ENCODE data around the gene SIN3B. TPM values are rescaled to one million over a fixed set of nuclear protein-coding genes. Genes with fewer than 3 reads are reported as not detected.
"Not testable (repeated sequence)": the region's sequence is repeated elsewhere in the genome, so short reads cannot be mapped to it uniquely, and the experiment has no call there.

SIN3B gene
- polyA plus RNA-seq, 12 donors, result 29.9 to 62.6 (median 36.1) TPM; not detected in 1

DNA sequence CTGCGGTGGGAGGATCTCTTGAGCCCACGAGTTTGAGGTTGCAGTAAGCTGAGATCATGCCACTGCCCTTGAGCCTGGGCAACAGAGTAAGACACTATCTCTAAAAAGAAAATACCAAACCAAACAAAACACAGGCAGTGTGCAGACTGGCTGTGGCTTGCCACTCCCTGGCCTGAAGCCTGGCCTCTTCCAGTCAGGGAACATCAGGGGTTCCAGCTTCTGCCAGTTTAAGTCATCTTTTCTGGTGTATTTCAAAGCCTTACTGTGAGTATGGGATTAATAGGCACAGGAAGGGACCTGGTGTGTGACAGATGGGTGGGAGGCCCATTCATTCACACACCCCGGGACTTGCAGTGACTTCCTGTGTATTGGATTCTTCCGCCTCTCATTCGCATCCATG lies 32.6 kb downstream of the SIN3B start:
- no peak for DNase-seq

DNA sequence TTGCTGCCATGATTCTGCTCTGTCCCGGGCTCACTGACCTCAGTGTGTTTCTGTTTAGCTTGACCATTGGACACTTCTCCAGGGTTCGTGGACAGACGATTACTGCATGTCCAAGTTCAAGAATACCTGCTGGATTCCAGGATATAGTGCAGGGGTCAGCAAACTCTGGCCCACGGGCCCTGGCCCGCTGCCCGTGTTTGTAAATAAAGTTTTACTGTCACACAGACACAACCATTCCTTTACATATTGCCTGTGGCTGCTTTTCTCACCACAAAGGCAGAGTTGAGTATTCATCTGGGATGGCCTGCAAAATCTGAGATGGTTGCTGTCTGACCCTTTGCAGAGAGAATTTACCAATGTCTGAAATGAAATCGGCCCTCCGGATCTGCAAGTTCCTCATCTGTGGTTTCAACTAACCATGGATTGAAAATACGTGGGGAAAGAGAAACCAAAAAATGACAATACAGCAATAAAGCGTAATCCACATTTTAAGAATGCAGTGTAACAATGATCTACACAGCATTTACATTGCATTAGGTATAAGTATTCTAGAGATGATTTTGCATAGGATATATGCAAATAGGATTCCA lies 33.7 kb downstream of the SIN3B start:
- no peak for DNase-seq

DNA sequence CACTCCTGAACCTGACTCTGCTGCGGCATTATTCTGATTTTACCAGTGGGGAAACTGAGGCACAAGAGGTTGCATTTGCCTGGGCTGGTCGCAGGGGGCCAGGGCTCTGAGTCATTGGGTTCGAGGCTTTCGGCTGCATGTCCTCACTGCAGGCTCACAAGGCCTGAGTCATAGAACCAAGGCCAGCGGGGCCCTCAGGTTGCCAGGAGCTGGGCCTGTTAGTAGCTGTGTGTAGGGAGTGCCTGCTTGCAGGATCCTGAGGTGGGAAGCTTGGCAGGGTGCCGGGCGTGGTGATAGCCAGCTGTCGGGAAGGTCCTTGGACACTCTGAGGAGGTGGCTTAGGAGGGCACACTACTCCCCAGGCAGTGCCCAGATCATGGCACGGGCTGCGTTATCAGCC lies 38.0 kb downstream of the SIN3B start:
- DNase-seq, result no peak

DNA sequence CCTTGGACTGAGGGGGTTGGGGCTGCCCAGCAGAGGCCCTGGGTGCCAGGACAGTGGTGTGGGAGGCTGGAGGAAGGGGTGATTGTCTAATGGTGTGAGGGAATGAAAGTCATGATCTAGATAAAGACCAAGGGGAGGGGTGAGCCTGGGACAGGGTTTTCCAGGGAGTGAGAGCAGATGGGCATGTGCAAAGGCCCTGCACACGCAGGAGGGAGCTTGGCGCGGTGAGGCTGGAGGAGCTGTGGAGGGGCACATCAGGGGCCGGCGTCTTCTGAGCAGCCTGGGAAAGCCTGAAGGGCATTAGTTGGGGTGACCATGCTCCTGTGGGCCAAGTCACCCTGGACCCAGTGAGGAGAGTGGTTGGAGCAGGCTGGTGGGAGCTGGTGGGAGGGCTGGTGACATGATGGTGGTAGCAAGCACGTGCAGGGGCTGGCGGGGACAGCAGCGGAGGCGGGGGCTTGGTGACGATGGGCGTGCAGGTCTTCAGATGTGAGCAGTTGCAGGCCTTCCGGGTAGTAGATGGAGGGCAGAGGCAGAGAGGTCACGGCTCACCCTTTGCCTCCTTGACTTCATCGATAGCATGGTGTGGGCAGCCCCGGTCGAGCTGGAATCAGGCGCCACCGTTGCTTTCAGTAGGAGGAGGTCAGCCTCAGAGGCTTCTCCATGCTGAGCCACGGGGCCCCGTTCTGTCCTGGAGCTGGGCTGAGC lies 39.4 kb downstream of the SIN3B start:
- no peak for DNase-seq

DNA sequence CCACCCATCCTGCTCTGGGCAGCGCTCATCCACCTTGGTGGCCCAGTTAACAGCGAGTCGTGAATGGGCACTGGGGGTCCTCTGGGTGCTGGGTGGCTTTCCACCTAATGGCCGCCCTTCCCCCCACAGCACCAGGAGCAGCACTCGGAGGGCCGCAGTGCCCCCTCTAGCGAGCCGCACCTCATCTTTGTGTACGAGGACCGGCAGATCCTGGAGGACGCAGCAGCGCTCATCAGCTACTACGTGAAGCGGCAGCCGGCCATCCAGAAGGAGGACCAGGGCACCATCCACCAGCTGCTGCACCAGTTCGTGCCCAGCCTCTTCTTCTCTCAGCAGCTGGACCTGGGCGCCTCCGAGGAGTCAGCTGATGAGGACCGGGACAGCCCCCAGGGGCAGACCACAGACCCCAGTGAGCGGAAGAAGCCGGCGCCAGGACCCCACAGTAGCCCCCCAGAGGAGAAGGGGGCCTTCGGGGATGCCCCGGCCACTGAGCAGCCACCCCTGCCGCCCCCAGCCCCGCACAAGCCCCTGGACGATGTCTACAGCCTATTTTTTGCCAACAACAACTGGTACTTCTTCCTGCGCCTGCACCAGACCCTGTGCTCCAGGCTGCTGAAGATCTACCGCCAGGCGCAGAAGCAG lies 40.3 kb downstream of the SIN3B start:
- no peak for DNase-seq

DNA sequence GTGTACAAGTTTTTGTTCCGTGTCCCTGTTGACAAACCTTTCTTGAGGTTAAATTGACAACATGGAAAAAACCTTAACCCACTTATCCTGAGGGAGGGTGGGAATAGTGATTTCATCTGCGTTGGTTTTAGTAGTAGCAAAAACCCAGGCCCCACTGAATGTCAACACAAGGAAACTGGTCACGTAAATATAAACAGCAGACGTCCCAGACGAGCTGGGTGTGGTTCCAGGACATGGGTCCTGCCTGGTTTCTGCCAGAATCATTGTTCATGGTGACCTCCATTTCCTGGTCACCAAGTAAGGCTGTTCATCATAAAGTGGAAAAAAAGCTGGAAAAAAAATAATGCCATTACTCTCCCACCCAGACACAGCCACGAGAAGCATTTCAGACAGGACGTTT lies 42.7 kb downstream of the SIN3B start:
- DNase-seq, result no peak

DNA sequence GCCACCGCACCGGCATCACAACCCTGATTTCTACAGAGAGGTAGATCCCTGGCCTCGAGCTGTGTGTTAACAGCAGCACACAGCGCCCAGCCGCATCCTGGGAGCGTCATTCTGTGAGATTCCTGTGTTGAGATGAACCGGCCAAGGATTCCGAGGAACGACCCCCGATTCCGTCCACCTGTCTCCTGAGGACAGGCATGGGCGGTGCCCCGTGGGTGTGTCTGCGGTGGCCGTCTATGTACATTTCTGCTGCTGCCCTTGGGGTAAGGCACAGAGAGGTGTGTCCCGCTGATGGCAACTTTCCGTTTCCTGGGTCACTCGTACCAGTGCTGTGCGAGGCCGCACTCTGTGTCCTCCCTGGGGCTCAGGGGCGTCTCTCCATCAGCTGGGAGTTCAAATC lies 43.5 kb downstream of the SIN3B start:
- DNase-seq, result no peak

DNA sequence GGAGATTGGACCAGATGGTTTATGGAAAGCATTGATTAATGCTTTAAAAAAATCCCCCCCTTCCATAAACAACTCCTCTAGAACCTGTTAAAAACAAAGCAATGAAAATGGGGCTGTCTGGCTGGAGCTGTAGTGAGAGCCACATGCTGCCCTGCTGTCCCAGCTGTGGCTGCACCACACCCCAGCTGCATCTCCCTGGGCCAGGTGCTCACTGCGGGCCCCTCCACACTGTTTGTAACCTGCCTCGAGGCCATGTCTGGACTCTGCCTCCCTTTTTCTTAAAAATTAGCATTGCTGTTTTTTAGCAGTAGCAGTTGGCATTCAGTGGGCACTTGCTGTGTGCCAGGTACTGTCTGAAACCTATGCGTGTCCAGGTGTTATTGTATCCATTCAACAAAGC lies 44.4 kb downstream of the SIN3B start:
- DNase-seq, result no peak

DNA sequence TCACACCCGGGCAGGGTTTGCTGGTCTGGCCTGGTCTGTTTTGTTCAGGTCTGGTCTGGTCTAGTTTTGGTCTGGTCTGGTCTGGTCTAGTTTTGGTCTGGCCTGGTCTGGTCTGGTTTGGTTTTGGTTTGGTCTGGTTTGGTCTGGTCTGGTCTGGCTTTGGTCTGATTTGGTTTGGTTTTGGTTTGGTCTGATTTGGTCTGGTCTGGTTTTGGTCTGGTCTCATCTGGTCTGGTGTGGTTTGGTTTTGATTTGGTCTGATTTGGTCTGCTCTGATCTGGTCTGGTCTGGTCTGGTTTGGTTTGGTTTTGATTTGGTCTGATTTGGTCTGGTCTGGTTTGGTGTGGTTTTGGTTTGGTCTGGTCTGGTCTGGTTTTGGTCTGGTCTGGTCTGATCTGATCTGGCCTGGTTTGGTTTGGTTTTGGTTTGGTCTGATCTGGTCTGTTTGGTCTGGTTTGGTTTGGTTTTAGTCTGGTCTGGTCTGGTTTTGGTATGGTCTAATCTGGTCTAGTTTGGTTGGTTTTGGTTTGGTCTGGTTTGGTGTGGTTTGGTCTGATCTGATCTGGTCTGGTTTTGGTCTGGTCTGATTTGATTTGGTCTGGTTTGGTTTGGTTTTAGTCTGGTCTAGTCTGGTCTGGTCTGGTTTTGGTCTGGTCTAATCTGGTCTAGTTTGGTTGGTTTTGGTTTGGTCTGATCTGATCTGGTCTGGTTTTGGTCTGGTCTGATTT lies 45.2 kb downstream of the SIN3B start:
- no peak for DNase-seq

DNA sequence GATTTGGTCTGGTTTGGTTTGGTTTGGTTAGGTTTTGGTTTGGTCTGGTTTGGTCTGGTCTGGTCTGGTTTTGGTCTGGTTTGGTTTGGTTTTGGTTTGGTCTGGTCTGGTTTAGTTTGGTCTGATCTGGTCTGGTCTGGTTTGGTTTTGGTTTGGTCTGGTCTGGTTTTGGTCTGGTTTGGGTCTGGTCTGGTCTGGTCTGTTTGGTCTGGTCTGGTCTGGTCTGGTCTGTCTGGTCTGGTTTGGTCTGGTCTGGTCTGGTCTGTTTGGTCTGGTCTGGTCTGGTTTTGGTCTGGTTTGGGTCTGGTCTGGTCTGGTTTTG lies 45.7 kb downstream of the SIN3B start:
- not testable (repeated sequence) for DNase-seq

DNA sequence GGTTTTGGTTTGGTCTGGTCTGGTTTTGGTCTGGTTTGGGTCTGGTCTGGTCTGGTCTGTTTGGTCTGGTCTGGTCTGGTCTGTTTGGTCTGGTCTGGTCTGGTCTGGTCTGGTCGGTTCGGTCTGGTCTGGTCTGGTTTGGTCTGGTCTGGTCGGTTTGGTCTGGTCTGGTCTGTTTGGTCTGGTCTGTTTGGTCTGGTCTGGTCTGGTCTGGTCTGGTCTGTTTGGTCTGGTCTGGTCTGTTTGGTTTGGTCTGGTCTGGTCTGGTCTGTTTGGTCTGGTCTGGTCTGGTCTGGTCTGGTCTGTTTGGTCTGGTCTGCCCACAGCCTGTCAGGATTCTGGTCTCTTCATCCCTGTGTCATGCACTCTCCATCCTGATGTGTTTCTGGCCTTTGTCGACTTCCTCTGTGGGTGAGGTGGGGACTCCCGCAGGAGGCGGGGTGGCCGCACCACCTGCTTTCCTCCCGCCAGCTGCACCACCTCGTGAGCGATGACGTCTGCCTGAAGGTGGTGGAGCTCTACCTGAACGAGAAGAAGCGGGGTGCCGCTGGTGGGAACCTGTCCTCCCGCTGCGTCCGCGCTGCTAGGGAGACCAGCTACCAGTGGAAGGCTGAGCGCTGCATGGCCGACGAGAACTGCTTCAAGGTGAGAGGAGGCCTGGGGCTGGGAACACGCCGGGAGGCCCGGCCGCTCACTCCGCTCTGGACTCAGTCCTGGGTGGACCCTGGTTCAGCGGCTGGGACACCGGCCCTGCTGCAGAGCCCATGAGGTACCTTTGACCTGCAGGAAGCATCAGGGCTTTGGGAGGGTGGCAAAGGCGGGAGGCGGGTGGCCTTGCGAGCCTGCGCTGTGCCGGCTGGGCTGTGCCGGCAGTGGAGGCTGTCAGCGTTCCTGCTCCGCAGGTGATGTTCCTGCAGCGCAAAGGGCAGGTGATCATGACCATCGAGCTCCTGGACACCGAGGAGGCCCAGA lies 46.7 kb downstream of the SIN3B start:
- DNase-seq, result no peak

DNA sequence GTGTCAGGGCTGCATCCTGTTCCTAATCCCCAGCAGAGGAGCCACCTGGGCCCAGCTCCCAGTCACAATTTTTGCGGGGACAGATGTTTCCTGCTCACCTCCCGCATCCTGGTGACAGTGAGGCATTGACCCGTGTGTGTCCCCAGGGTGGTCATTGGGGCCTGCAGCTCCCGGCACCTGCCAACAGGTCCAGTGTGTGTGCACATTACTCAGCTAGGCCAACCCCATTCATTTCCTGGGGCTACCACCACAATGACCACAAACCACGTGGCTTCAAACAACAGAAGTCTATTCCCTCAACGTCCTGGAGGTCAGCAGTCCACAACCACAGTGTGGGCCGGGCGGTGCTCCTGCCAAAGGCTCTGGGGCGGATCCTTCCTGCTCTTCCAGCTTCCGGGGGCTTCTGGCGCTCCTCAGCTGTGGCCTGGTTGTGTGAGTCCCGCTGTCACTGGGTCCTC lies 47.7 kb downstream of the SIN3B start:
- no peak for DNase-seq

DNA sequence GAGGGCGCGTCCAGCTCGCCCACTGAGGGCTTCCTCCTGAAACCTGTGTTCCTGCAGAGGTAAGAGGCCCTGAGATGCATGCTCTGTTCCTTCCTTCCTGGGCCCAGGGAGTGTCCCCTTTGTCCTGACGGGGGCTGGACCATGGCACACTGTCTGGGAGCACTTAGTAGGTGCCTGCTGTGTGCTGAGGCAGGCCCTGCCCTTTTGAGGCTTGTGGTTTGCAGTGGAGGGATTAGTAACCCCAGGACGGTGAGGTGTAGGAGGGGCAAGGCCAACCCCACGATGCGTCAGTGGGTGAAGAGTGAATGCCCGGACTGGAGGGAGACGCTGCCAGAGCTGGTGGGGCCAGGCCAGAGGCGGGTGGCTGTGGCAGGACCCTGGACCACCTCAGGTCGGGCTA lies 48.4 kb downstream of the SIN3B start:
- DNase-seq, result no peak

DNA sequence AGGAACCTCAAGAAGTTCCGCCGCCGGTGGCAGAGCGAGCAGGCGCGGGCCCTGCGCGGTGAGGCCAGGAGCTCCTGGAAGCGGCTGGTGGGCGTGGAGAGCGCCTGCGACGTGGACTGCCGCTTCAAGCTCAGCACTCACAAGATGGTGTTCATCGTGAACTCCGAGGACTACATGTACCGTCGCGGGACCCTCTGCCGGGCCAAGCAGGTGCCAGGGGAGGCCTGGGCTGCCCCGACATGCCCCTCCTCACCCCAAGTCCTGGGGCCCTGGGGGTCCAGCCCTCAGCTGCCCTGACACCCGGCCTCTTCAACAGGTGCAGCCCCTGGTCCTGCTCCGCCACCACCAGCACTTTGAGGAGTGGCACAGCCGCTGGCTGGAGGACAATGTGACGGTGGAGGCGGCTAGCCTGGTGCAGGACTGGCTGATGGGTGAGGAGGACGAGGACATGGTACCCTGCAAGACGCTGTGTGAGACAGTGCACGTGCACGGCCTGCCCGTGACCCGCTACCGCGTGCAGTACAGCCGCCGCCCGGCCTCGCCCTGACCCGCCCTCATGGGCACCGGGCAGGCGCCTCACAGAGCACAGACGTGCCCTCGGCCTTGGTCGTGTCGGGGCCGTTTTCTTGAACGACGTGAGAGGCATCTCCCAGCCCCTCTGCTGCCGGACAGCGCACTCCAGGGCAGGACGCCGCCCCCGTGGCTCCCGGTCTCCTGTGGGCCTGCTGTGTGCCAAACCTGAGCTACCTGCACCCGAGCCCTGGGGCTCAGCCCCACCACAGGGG lies 49.2 kb downstream of the SIN3B start:
- DNase-seq, result no peak

DNA sequence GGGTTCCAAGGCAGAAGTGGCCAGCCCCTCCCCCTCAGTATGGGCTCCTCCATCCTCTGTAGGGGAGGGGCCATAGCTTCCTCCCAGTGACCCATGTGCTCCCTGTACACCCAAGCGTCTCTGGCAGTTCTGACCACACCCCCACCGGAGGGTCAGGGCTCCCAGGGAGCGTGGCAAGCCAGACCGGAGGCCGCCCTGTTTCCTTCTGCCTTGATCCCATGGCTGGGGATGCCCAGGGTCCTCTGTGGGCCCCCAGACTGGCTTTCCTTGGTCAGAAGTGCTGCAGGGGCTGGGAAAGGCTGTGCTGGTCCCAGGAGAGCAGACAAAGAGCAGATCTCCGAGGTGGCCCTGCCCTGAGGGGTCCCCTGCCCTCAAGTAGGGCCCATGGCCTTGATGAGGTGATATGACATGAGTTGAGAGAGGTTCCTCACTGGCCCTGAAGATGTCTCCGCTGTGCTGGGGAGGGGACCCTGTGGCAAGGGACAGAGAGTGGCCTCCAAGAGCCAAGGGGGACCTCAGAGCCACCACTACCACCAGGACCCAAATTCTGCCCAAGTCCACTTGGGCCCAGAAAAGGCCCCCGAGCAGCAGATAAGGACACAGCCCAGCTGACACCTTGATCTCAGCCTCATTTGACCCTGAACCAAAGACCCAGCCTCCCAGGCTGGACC lies 51.8 kb downstream of the SIN3B start:
- DNase-seq, result no peak

DNA sequence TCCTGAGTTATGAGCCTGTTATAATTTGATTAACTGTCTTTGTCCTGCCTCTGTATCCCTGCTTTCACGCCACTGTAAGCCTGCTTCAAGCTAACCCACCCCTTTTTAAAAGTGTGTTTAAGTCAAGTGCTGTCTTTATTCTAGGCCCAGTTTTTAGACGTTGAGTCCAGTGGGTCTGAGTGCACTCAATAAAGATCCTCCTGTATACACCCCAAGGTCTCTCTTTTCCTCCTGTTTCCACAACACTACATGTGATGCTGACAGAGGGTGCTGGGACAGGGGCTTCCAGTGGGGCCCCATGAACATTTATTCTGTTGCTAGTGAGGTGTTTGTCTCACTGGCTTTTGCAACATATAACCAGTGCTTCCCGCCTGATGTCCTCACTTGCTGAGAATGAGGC lies 52.9 kb downstream of the SIN3B start:
- no peak for DNase-seq

DNA sequence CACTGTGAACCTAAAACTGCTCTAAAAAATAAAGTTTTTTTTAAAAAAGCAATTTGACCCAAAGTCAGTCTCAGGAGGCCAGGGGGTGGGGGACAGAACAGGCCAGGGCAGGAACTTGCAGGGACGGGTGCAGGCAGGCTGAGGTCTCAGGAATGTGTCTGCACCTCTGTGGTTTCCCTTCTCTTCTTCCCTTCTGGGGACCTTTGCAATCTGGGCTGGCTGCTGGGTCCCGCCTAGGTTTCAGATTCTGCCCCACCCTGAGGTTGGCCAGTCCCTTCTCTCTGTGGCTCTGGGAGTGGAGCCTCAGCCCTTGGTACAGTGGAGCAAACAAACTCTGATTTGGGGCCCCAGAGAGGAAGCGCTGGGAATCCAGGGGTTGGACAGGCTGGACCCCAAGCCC lies 54.3 kb downstream of the SIN3B start:
- no peak for DNase-seq

DNA sequence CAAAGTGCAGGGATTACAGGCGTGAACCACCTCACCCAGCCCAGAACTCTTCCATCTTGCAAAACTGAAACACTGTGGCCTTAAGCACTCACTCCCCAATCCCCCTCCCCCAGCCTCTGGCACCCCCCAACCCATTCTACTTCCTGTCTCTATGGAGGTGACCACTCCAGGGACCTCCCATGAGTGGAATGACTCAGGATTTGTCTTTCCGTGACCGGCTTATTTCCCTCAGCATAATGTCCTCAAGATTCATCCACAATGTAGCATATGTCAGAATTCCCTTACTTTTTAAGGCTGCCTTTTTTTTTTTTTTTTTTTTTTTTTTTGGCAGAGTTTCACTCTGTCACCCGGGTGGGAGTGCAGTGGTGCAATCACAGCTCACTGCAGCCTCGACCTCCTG lies 56.0 kb downstream of the SIN3B start:
- no peak for DNase-seq

DNA sequence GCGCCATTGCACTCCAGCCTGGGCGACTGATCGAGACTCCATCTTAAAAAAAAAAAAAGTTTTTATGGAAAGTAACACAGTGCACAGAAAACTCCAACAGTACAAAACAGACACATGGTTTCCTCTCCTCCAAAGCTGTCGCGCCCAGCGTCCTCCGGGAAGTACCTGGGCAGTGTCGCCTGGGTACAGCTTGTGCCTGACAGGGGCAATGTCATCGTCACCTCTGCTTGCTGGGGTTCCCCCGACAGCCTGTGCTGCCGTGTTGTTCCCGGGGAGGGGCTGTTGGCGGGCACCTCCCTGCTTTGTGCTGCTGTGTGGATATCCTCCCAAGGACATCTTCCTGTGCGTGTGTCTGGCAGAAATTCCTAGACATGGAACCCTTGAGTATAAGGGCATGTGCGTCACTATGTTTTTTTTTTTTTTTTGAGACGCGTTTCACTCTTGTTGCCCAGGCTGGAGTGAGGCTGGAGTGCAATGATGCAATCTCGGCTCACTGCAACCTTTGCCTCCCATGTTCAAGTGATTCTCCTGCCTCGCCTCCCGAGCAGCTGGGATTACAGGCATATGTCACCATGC lies 57.2 kb downstream of the SIN3B start:
- DNase-seq, result no peak

Data from muscle of arm (tissue), 12 donors.